NCI-H2171 treated with DMSO at 0.1 percent for 48 hours (cell line): ENCODE measurements around the gene HSBP1.

Experiments used
- DNase-seq: peaks from one replicate; lab custom pipeline; 2025; lab: John Stamatoyannopoulos, UW

The HSBP1 gene

DNA sequence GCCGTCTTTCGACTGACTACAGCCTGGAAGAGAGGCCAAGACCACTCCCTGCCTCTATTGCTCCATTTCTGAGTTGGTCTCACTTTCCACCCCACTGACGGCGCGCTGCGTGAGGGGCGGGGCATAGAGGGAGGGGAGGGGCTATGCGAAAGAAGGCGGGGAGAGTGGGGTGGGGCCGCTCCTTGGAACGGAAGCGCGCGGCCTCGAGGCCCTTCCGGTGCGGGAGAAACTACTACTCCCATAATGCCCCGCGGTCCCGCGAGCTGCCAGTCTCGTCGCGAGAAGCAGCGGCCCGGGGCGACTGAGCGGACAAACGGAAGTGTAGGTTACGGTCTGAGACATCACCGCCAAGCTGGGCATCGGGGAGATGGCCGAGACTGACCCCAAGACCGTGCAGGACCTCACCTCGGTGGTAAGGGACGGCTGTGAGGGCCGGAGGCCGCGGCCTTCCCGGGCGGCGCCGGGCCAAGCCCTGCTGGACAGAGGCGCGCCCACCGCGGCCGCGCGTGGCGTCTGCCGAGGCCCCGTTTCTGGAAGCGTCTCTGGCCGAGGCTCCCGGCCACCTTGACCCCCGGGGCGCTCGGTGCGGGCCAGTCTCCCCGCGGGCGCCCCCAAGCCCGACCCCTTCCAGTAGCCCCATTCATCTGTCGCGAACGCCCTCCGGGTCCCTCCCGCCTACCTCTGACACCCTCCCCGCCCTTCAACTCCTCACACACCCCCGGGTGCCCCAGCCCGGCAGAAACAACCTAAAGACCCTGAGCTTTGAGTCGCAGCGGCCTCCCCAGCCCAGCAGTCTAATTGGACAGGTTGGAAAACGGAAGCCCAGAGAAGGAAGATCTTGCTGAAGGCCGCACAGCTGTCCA, at the start of gene HSBP1:
Gene HSBP1, plus strand, starts transcription at position 269 of the 863 bp plus-strand sequence. Its CDS starts 99 bp downstream, at position 368.
- peak; percentile 87 for DNase-seq

- DNase-seq = no peak
These were observed 45.4 kb upstream of the HSBP1 start for GRCh38 chr16:83762141-83762991.

GRCh38 chr16:83762992-83763358, 44.8 kb upstream of the HSBP1 start:
- no peak for DNase-seq

GRCh38 chr16:83768986-83769385, 38.8 kb upstream of the HSBP1 start:
- DNase-seq = no peak

- DNase-seq = no peak
These were observed 38.3 kb upstream of the HSBP1 start for GRCh38 chr16:83769397-83770008.

- no peak for DNase-seq
These were observed 36.4 kb upstream of the HSBP1 start for GRCh38 chr16:83771306-83771942.

- no peak for DNase-seq
These were observed 35.0 kb upstream of the HSBP1 start for GRCh38 chr16:83772806-83773205.

DNA sequence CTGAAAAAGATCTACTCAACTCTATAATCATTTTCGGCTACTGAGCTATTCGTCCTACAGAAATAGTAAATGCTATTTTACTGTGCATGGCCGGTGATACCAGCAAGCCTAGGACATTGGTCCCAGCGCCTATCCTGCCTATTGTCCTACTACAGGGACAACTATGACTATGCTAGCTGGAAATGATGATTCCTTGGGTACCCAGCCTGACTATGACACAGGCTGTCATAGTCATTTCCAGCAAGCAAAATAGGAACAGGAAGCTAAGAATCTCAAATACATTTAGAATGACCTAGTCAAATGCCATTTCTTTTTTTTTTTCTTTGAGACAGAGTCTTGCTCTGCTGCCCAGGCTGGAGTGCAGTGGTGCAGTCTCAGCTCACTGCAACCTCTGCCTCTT, 33.7 kb upstream of the HSBP1 start:
- DNase-seq = no peak

- no peak for DNase-seq
These were observed 30.8 kb upstream of the HSBP1 start for GRCh38 chr16:83776944-83777343.

GRCh38 chr16:83779886-83780285, 27.9 kb upstream of the HSBP1 start:
- DNase-seq = no peak

DNA sequence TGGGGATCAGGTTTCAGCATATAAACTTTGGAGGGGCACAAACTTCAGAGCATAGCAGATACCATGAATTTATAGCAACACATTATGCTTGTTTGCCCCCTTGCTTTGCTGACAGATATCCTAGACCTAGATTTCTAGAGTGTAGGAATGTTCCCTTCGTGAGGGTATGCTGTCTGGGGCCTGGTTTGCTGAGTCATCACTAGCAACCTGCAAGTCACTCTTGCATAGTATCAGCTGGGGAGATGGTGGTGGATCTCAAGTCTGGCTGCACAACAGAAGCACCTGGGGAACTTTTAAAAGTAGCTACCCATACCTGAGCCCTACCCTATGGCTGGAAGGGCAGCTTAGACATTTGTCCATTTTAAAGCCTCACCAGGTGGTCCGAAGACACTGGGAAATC, 22.3 kb upstream of the HSBP1 start:
- no peak for DNase-seq

GRCh38 chr16:83789642-83790401, 18.0 kb upstream of the HSBP1 start:
- DNase-seq = no peak

DNA sequence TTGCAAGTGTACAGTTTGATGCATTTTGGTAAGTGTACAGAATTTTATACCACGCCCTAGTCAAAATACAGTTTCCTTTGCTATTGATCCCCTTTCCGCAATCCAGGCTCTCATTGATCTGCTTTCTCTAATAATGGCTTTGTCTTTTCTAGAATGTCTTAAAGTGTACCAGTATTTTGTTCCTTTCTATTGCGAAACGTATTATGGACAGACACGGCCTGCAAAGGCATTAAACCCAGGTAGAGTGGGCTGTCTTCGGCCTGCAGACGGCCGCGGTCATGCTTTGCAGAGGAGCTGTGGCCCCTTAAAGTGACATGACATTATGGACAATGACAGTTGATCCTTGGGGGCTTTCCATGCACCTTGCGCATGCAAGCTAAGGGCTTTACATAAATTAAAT, 15.9 kb upstream of the HSBP1 start:
- no peak for DNase-seq

GRCh38 chr16:83792391-83792790, 15.4 kb upstream of the HSBP1 start:
- DNase-seq = no peak

- peak; percentile 47 for DNase-seq
These were observed 14.6 kb upstream of the HSBP1 start for GRCh38 chr16:83793179-83793578.

DNA sequence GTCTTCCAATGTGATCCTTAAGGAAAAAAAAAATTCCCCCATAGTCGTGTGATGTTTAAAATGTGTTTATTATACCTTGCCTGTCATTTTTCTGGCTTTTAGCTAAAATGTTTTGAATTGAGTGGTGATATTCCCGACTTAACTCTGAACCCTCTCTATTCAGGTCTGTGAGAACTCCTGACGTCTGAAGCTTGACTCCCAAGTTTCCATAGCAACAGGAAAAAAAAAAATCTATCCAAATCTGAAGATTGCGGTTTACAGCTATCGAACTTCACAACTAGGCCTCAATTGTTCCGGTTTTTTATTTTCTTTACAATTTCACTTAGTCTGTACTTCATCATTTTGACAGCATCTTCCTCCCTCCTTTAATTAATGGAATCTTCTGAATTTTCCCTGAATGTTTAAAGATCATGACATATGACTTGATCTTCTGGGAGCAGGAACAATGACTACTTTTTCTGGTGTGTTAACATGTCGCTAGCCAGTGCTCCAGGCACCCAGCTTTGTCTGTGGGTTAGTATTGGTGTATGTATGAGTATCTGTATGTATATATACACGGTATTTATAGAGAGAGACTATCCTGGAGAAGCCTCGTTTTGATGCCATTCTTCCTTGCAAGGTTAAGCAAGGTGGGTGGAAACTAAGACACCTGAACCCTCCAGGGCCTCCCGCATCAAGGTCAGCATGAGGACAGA, 12.8 kb upstream of the HSBP1 start:
- DNase-seq = no peak

GRCh38 chr16:83797013-83797412, 10.8 kb upstream of the HSBP1 start:
- DNase-seq = no peak

- DNase-seq = no peak
These were observed 8.4 kb upstream of the HSBP1 start for GRCh38 chr16:83799336-83799735.

DNA sequence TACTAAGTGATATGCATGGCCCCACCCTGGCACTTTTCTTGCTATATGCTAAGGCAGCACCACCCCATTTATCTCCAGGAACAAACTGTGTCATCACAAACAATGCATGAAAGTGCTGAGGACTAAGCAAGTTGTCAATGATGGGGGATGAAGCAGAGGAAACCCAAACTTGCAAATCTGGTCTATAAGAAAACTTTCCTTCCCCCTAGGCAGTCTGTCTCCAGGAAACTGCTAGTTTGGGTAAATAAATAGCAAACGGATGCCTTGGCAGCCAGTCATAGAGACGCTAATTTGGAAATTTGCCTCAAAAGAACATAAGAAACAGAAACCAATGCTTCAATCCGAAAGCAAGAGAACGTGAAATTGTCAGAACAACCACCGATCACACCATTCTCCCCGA, 5.6 kb upstream of the HSBP1 start:
- no peak for DNase-seq

GRCh38 chr16:83802554-83803205, 5.1 kb upstream of the HSBP1 start:
- no peak for DNase-seq
